Astrocyte (in vitro differentiated cells and primary cell): ENCODE data around the gene DIO3.

ENCODE experiments used
- CTCF ChIP-seq: IDR thresholded peaks from 2 replicates; pipeline ENCODE4 v1.5.1; 2011; ENCODE audit warnings: low read depth, mild to moderate bottlenecking, inconsistent platforms, low read length, moderate library complexity; ENCODE audit not compliant: insufficient read depth
- EZH2 ChIP-seq: IDR thresholded peaks from 2 replicates; pipeline ENCODE4 v1.6.1; 2012; ENCODE audit warnings: mild to moderate bottlenecking, low read length, inconsistent platforms; ENCODE audit not compliant: insufficient read depth

- TF ChIP-seq CTCF (no peak), EZH2 (no peak)
Observed at GRCh38 chr14:101575581-101575980, 14.3 kb downstream of the DIO3 start.
